Right lobe of liver (tissue), 6 donors: Measurements from ENCODE around the gene SRR. TPM values are rescaled to one million over a fixed set of nuclear protein-coding genes. Genes with fewer than 3 reads are reported as not detected.

ENCODE experiments used
- ATAC-seq, 4 donors: fragments of 200-7000 bp; cut with Tn5 transposase; one replicate each; pipeline ENCODE4 v1.9.1; 2020; ENCODE audit warnings: mild to moderate bottlenecking in 4 of 4, moderate library complexity in 4 of 4
- DNase-seq, 3 donors: peaks; one replicate each; pipeline ENCODE4 v3.0.0-alpha.2; 2020
- H3K27ac ChIP-seq, 3 donors: fragments of 200-600 bp; one replicate each; pipeline ENCODE4 v1.8.0; 2022
- H3K27me3 ChIP-seq, 2 donors: fragments of 200-600 bp; one replicate each; pipeline ENCODE4 v1.8.0; 2022
- H3K36me3 ChIP-seq, 4 donors: fragments of 200-600 bp; sonication (generic) in 1 of 4; one replicate each; pipeline versions ENCODE4 v1.5.1 to v1.8.0; 2017 to 2022; ENCODE audit warnings: control low read depth in 1 of 4
- H3K4me1 ChIP-seq, 4 donors: fragments of 200-600 bp; sonication (generic) in 1 of 4; one replicate each; pipeline versions ENCODE4 v1.5.1 to v1.8.0; 2017 to 2022; ENCODE audit warnings: control low read depth in 1 of 4
- H3K4me3 ChIP-seq, 3 donors: fragments of 200-600 bp; one replicate each; pipeline ENCODE4 v1.8.0; 2022
- H3K9me3 ChIP-seq, 4 donors: fragments of 200-600 bp; sonication (generic) in 1 of 4; one replicate each; pipeline versions ENCODE4 v1.5.1 to v1.8.0; 2017 to 2022; ENCODE audit warnings: control low read depth in 1 of 4
- POLR2A ChIP-seq: fragments of 450-650 bp; IDR thresholded peaks from one replicate; pipeline ENCODE4 v1.6.1; 2017; ENCODE audit warnings: antibody characterized with exemption, mild to moderate bottlenecking
- WGBS: methylation state at CpG from one replicate; pipeline ENCODE4 v1.1.6; 2018; ENCODE audit warnings: low coverage, low lambda C conversion rate; ENCODE audit not compliant: insufficient coverage; ENCODE audit errors: missing lambda C conversion rate; 5-methylcytosine and 5-hydroxymethylcytosine counted together
- intact Hi-C, 2 donors: fragments of 100-400 bp; cut with DNase I; formaldehyde crosslinking; loops; one replicate each; pipeline versions ENCODE4 v1.11.2 to v1.14.1; 2022
- total RNA-seq, 6 experiments: library from RNA; depleted of rRNA in 2 of 6; stranded (reverse); fragments of >200 nt in 2 of 6; fragmentation: NEBNext Ultra II Directional in 3 of 6; extraction: Animal tissue kit (Norgen Biotek cat#: 25700) in 3 of 6; gene quantifications; one replicate each; pipeline versions ENCODE4 v1.1.0 to v1.2.4, GENCODE V29; 2016 to 2023
- TF ChIP-seq, protein P1 (sequence below), 4 donors: fragments of 200-600 bp in 3 of 4; fragments of 450-650 bp in 1 of 4; IDR thresholded peaks; one replicate each; pipeline versions ENCODE4 v1.5.1 to v1.8.0; 2016 to 2022; ENCODE audit warnings: antibody characterized with exemption in 4 of 4, mild to moderate bottlenecking in 2 of 4
- donor health status: DM: no; HTN: yes; CAD: no.
- donor health status: DM: no; HTN: no; CAD: no.
- donor health status: DM: no; HTN: no; CAD: no.
- donor health status: DM: no; HTN: yes; CAD: no.
- donor health status: DM: no; HTN: yes; CAD: no.

SRR gene
- total RNA-seq, 6 experiments from 2014 or later = 2.7 to 10.9 (median 5.9) TPM

DNA sequence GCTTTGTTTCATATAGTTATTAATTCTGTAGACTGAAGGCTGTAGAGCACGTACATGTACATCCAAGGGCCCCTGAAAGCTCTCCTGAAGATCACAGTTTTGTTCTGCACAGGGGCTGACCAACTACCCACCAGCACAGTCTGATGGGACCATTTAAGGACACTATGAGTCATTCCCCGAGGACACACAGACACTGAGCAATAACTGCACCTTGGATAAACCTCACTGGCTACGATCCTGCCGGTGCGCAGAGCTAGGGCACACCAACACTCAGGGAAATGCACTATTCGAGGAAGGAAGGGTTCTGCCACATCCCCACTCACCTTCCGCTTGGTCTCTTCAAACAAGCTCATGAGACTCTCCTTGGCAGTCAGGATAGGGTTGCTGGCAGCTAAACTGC, 20.4 kb upstream of the SRR start:
- H3K9me3 ChIP-seq = no peaks in the 10 kb centered on the region
- H3K36me3 ChIP-seq = peaks cover 0 to 60% (median 16%) of the 10 kb centered on the region in 4 donors
- 94% methylated on average over 2 of the region's 7 CpGs for WGBS
- ATAC-seq (no peak), DNase-seq (no peak)
- intact Hi-C loops = no loop called here
- no peaks in the 10 kb centered on the region for H3K4me1 ChIP-seq
- no peaks in the 10 kb centered on the region for H3K27me3 ChIP-seq
- H3K27ac ChIP-seq = no peak overlapping the region
- no peak overlapping the region for H3K4me3 ChIP-seq
- TF ChIP-seq, protein P1, sequence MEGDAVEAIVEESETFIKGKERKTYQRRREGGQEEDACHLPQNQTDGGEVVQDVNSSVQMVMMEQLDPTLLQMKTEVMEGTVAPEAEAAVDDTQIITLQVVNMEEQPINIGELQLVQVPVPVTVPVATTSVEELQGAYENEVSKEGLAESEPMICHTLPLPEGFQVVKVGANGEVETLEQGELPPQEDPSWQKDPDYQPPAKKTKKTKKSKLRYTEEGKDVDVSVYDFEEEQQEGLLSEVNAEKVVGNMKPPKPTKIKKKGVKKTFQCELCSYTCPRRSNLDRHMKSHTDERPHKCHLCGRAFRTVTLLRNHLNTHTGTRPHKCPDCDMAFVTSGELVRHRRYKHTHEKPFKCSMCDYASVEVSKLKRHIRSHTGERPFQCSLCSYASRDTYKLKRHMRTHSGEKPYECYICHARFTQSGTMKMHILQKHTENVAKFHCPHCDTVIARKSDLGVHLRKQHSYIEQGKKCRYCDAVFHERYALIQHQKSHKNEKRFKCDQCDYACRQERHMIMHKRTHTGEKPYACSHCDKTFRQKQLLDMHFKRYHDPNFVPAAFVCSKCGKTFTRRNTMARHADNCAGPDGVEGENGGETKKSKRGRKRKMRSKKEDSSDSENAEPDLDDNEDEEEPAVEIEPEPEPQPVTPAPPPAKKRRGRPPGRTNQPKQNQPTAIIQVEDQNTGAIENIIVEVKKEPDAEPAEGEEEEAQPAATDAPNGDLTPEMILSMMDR (IDR thresholded peaks at IDR 0.05) = no peak
- TF ChIP-seq POLR2A = no peak

GRCh38 chr17:2289878-2290478, 13.8 kb upstream of the SRR start:
- Histone ChIP-seq H3K4me3 (no peak overlapping the region), H3K9me3 (no peaks in the 10 kb centered on the region), H3K36me3 (peaks cover 0 to 45% (median 14%) of the 10 kb centered on the region in 4 donors), H3K27me3 (no peaks in the 10 kb centered on the region), H3K27ac (no peak overlapping the region), H3K4me1 (no peaks in the 10 kb centered on the region)
- TF ChIP-seq, protein P1 (IDR thresholded peaks at IDR 0.05) = no peak
- TF ChIP-seq POLR2A = no peak
- no peak for ATAC-seq
- intact Hi-C loops = no loop called here
- 92% methylated on average over 5 of the region's 5 CpGs for WGBS
- no peak for DNase-seq

- 57% methylated on average over 1 of the region's 2 CpGs for WGBS
- Histone ChIP-seq H3K4me1 (no peaks in the 10 kb centered on the region), H3K27ac (no peak overlapping the region), H3K4me3 (no peak overlapping the region), H3K36me3 (peaks cover 0 to 54% (median 15%) of the 10 kb centered on the region in 4 donors), H3K27me3 (no peaks in the 10 kb centered on the region), H3K9me3 (no peaks in the 10 kb centered on the region)
- TF ChIP-seq, protein P1 (IDR thresholded peaks at IDR 0.05) = no peak
- TF ChIP-seq POLR2A = no peak
- intact Hi-C loops = no loop called here
- DNase-seq = no peak
- ATAC-seq = no peak
Observed at GRCh38 chr17:2292100-2292499, 11.7 kb upstream of the SRR start.

- H3K36me3 ChIP-seq = peaks cover 0 to 53% (median 18%) of the 10 kb centered on the region in 4 donors
- no peaks in the 10 kb centered on the region for H3K9me3 ChIP-seq
- no peak for TF ChIP-seq POLR2A
- TF ChIP-seq, protein P1 (IDR thresholded peaks at IDR 0.05) = no peak
- H3K27me3 ChIP-seq = no peaks in the 10 kb centered on the region
- no peak for ATAC-seq
- no peak overlapping the region for H3K4me3 ChIP-seq
- no peak for DNase-seq
- no peaks in the 10 kb centered on the region for H3K4me1 ChIP-seq
- H3K27ac ChIP-seq = no peak overlapping the region
- WGBS = 63% methylated on average over 1 of the region's 1 CpG
- intact Hi-C loops = no loop called here
Observed at GRCh38 chr17:2295575-2295974, 8.2 kb upstream of the SRR start.
